HepG2 (cell line): Measurements from ENCODE around the gene TAS2R5. TPM values are rescaled to one million over a fixed set of nuclear protein-coding genes. Genes with fewer than 3 reads are reported as not detected.
"Not testable (repeated sequence)": the region's sequence is repeated elsewhere in the genome, so short reads cannot be mapped to it uniquely, and the experiment has no call there.

Source experiments
- ATAC-seq: fragments of 200-7000 bp; cut with Tn5 transposase; 3 replicates; pipeline ENCODE4 v1.9.1; 2020; ENCODE audit warnings: mild to moderate bottlenecking, moderate library complexity
- BruUV-seq: library from RNA; stranded (reverse); fragments of 400-500 nt; replicated peaks from 2 replicates; lab custom pipeline; 2021; lab: Mats Ljungman, UMichigan
- CTCF ChIA-PET: fragments of 300-600 bp; formaldehyde crosslinking; extraction: SDS; loops from one replicate; lab custom pipeline; 2021; ENCODE audit warnings: low total read pairs, inconsistent platforms, low intra/inter-chr PET ratio; lab: Yijun Ruan, JAX
- POLR2A ChIA-PET: fragments of 350-600 bp; sonication (Branson Sonifier 250); formaldehyde crosslinking; loops from one replicate; lab custom pipeline; 2020; ENCODE audit warnings: antibody characterized with exemption, inconsistent platforms; lab: Yijun Ruan, JAX
- DNase-seq: peaks from one replicate; pipeline ENCODE4 v3.0.0-alpha.2; 2015; ENCODE audit warnings: low spot score
- FAIRE-seq: peaks from 3 replicates; lab custom pipeline; 2011; peaks lifted over from hg19 to GRCh38; lab: Jason Lieb, UNC
- H2AFZ ChIP-seq: one replicate; pipeline ENCODE4 v1.6.1; 2011; ENCODE audit warnings: low read length, inconsistent platforms
- H3K27ac ChIP-seq: fragments of 300-600 bp; 3 replicates; pipeline ENCODE4 v1.8.0; 2011; ENCODE audit warnings: mixed run types, mild to moderate bottlenecking, mixed read lengths, low read length, inconsistent platforms; ENCODE audit not compliant: insufficient read depth; ENCODE audit errors: extremely low read length
- H3K27me3 ChIP-seq, 2 experiments: fragments of 200-600 bp in 1 of 2; 2 replicates in 1 of 2; 3 replicates in 1 of 2; pipeline versions ENCODE4 v1.6.0 to v1.8.0; 2011; ENCODE audit warnings: low read length in 2 of 2, mild to moderate bottlenecking in 2 of 2, moderate library complexity in 2 of 2, inconsistent platforms in 1 of 2; ENCODE audit not compliant: insufficient read depth in 2 of 2, control insufficient read depth in 1 of 2
- H3K36me3 ChIP-seq, 2 experiments: fragments of 200-600 bp in 1 of 2; replicated peaks in 1 of 2; 2 replicates in 1 of 2; 3 replicates in 1 of 2; pipeline versions ENCODE4 v1.5.1 to v1.8.0; 2011; ENCODE audit warnings: low read length in 2 of 2, inconsistent platforms in 1 of 2; ENCODE audit not compliant: insufficient read depth in 2 of 2, control insufficient read depth in 1 of 2
- H3K4me1 ChIP-seq: 2 replicates; pipeline ENCODE4 v1.5.1; 2012; ENCODE audit warnings: low read length, inconsistent platforms; ENCODE audit not compliant: insufficient read depth
- H3K4me2 ChIP-seq: 2 replicates; pipeline ENCODE4 v1.6.0; 2011; ENCODE audit warnings: low read depth, low read length, inconsistent platforms
- H3K4me3 ChIP-seq, 3 experiments: fragments of 200-600 bp in 1 of 3; sonication (generic), shearing (Covaris generic) in 1 of 3; replicated peaks in 1 of 3; 2 replicates each; pipeline ENCODE4 v1.5.1; 2011 to 2016; ENCODE audit warnings: low read length in 3 of 3, inconsistent platforms in 2 of 3, low read depth in 2 of 3, mild to moderate bottlenecking in 2 of 3, control low read depth in 1 of 3, mixed read lengths in 1 of 3; ENCODE audit not compliant: insufficient read depth in 1 of 3
- H3K79me2 ChIP-seq: one replicate; pipeline ENCODE4 v1.6.1; 2011; ENCODE audit warnings: low read length, inconsistent platforms; ENCODE audit not compliant: insufficient read depth
- H3K9ac ChIP-seq: 2 replicates; pipeline ENCODE4 v1.6.0; 2011; ENCODE audit warnings: mild to moderate bottlenecking, low read depth, low read length, inconsistent platforms; ENCODE audit not compliant: insufficient read depth
- H3K9me3 ChIP-seq: 2 replicates; pipeline ENCODE4 v1.5.1; 2012; ENCODE audit warnings: mild to moderate bottlenecking, low read length
- H4K20me1 ChIP-seq: 2 replicates; pipeline ENCODE4 v1.6.0; 2011; ENCODE audit warnings: inconsistent platforms, mild to moderate bottlenecking, low read length, moderate library complexity; ENCODE audit not compliant: insufficient read depth
- ELF4 ChIP-seq: sonication (generic); formaldehyde crosslinking; IDR thresholded peaks from 2 replicates; pipeline ENCODE4 v1.5.0; 2020; ENCODE audit warnings: missing genetic modification reagents, mild to moderate bottlenecking, moderate library complexity, borderline replicate concordance
- IRF2 ChIP-seq: IDR thresholded peaks from 2 replicates; pipeline ENCODE4 v1.6.1; 2018; ENCODE audit warnings: missing genetic modification reagents, missing compliant biosample characterization
- ISL2 ChIP-seq: sonication (generic); formaldehyde crosslinking; IDR thresholded peaks from 2 replicates; pipeline ENCODE4 v1.5.0; 2020; ENCODE audit warnings: missing genetic modification reagents
- MBD4 ChIP-seq: IDR thresholded peaks from 2 replicates; pipeline ENCODE4 v1.6.1; 2012; ENCODE audit warnings: low read length, inconsistent platforms, borderline replicate concordance
- NFATC3 ChIP-seq: sonication (generic); formaldehyde crosslinking; IDR thresholded peaks from 2 replicates; pipeline ENCODE4 v1.5.1; 2020; ENCODE audit warnings: mild to moderate bottlenecking, missing genetic modification reagents
- NFRKB ChIP-seq: fragments of 450-650 bp; IDR thresholded peaks from 2 replicates; pipeline ENCODE4 v1.6.1; 2017
- SIX4 ChIP-seq: sonication (generic); formaldehyde crosslinking; IDR thresholded peaks from 2 replicates; pipeline ENCODE4 v1.4.0; 2020; ENCODE audit warnings: missing genetic modification reagents
- SNAPC2 ChIP-seq: sonication (generic); formaldehyde crosslinking; IDR thresholded peaks from 2 replicates; pipeline ENCODE4 v1.8.1; 2022; ENCODE audit warnings: mild to moderate bottlenecking, missing genetic modification reagents
- UBTF ChIP-seq: sonication (generic); formaldehyde crosslinking; IDR thresholded peaks from 2 replicates; pipeline ENCODE4 v1.4.0; 2020; ENCODE audit warnings: mild to moderate bottlenecking, missing genetic modification reagents
- ZNF503 ChIP-seq: sonication (generic); formaldehyde crosslinking; IDR thresholded peaks from 2 replicates; pipeline ENCODE4 v1.4.0; 2020; ENCODE audit warnings: missing genetic modification reagents
- WGBS: methylation state at CpG from one replicate; pipeline ENCODE4 v1.1.6; 2017; ENCODE audit warnings: low lambda C conversion rate; 5-methylcytosine and 5-hydroxymethylcytosine counted together
- in situ Hi-C: cut with HindIII; loops from 2 replicates; pipeline ENCODE4 v1.10.0; 2017; ENCODE audit warnings: low pct_unique_long_range_greater_than_20kb; ENCODE audit not compliant: extremely low pct_ligation_motif_present
- intact Hi-C: fragments of 100-400 bp; cut with micrococcal nuclease; formaldehyde crosslinking; loops from one replicate; pipeline ENCODE4 v1.10.0; 2022; ENCODE audit not compliant: unreplicated experiment
- polyA plus RNA-seq, 8 experiments: library from polyadenylated mRNA; depleted of rRNA in 3 of 8; stranded (reverse) in 7 of 8; unstranded in 1 of 8; fragments of >200 nt; fragmentation: Illumina TruSeq in 4 of 8; extraction: Trizol in 4 of 8; gene quantifications; 2 replicates each; pipeline versions ENCODE4 v1.2.1 to v1.2.3, GENCODE V29; 2011 to 2016; ENCODE audit warnings: low read depth in 4 of 8, missing spikeins in 1 of 8, mixed read lengths in 1 of 8; ENCODE audit not compliant: insufficient read depth in 1 of 8
- total RNA-seq, 5 experiments: library from RNA; depleted of rRNA; stranded (reverse); fragments of >200 nt; fragmentation: Illumina TruSeq; extraction: Trizol; gene quantifications; 2 replicates each; pipeline ENCODE4 v1.2.3, GENCODE V29; 2016; ENCODE audit warnings: low read depth in 1 of 5

TAS2R5 gene
- total and polyA plus RNA-seq, 2 of the 13 experiments (the other 11 are each of a cell fraction or from before 2014, with no cell fraction given) = 1.7 to 2.9 TPM

DNA sequence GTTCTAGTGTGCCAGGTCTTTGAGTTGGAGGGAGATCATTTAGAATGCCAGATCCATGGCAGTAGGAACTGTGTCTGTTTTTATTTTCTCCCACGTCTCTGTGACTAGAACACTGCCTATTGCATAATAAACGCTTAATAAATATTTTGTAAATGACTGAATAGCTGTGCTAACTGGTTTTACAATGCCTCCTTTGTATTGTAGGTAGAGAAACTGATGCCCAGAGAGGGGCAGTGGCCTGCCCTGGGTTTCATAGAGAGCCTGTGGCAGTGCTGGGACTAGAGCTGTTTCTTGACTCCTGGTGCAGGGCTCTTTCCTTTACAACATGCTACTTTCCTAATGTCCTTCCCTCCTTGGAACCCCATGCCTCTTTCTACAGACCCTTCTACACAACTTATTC lies 2.5 kb downstream of the TAS2R5 start (continued):
- no peak for TF ChIP-seq IRF2 (CRISPR knock-in tag)
- TF ChIP-seq NFATC3 (CRISPR knock-in tag) = no peak
- no peak for TF ChIP-seq ELF4

- H4K20me1 ChIP-seq = no peaks in the 10 kb centered on the region
- H3K9ac ChIP-seq = no peak overlapping the region
- no peaks in the 10 kb centered on the region for H3K4me1 ChIP-seq
- TF ChIP-seq SIX4 (CRISPR knock-in tag) = no peak
- TF ChIP-seq MBD4 = no peak
- no peak for TF ChIP-seq UBTF (CRISPR knock-in tag)
- no peak for TF ChIP-seq ISL2 (CRISPR knock-in tag)
- no peak for TF ChIP-seq ZNF503 (CRISPR knock-in tag)
- TF ChIP-seq SNAPC2 (CRISPR knock-in tag) = no peak
- TF ChIP-seq NFRKB = no peak
- TF ChIP-seq, all 625 proteins: peak for 0
- Histone ChIP-seq H3K27me3 (no peaks in the 10 kb centered on the region), H3K27ac (no peak overlapping the region), H3K36me3 (no peaks in the 10 kb centered on the region), H3K79me2 (no peaks in the 10 kb centered on the region), H3K4me3 (no peak overlapping the region), H2AFZ (no peak overlapping the region), H3K9me3 (peaks cover 21% of the 10 kb centered on the region), H3K4me2 (no peak overlapping the region)
- CTCF ChIA-PET = no interaction called here
- ATAC-seq = no peak
- POLR2A ChIA-PET = no interaction called here
- DNase-seq = no peak
- in situ Hi-C loops (no loop called here), intact Hi-C loops (no loop called here)
- no peak for FAIRE-seq
- WGBS = 47% methylated on average over 1 of the region's 1 CpG
- no TSS peak for BruUV-seq
Measured at GRCh38 chr7:141820067-141820466, 30.1 kb downstream of the TAS2R5 start.

GRCh38 chr7:141822432-141822831 lies 32.4 kb downstream of the TAS2R5 start:
- BruUV-seq, DNase-seq, FAIRE-seq, POLR2A ChIA-PET, ATAC-seq, in situ Hi-C loops, H3K4me3 ChIP-seq, H3K4me1 ChIP-seq, intact Hi-C loops, H3K27ac ChIP-seq, H3K9ac ChIP-seq, H3K79me2 ChIP-seq, CTCF ChIA-PET, H3K27me3 ChIP-seq, H4K20me1 ChIP-seq, H3K4me2 ChIP-seq, H3K36me3 ChIP-seq, H2AFZ ChIP-seq: not testable (repeated sequence)
- H3K9me3 ChIP-seq = peaks cover 21% of the 10 kb centered on the region
